Measurements from ENCODE around the gene ZBTB42. TPM values are rescaled to one million over a fixed set of nuclear protein-coding genes. Genes with fewer than 3 reads are reported as not detected.

ZBTB42 gene
- total RNA-seq, 1 donor from 2014 or later, result 3.1 TPM

GRCh38 chr14:104793703-104793959 is 7.3 kb upstream of the ZBTB42 start:
- peak overlapping the region; percentile 85 for H3K27ac Mint-ChIP-seq (ENCODE audit: unreplicated experiment)
- no peaks in the 10 kb centered on the region for H3K27me3 Mint-ChIP-seq (ENCODE audit: unreplicated experiment)
- H3K4me3 Mint-ChIP-seq (ENCODE audit: unreplicated experiment), result peak overlapping the region; percentile 89
- H3K4me1 Mint-ChIP-seq (ENCODE audit: unreplicated experiment), result peaks cover 38% of the 10 kb centered on the region
- H3K36me3 Mint-ChIP-seq (ENCODE audit: unreplicated experiment), result peaks cover 2% of the 10 kb centered on the region
- DNase-seq (ENCODE audit: extremely low spot score, unreplicated experiment), result no peak
- H3K9me3 Mint-ChIP-seq (ENCODE audit: unreplicated experiment), result no peaks in the 10 kb centered on the region
- TF ChIP-seq CTCF (IDR thresholded peaks at IDR 0.05), result no peak

- Mint-ChIP-seq H3K27me3 (ENCODE audit: unreplicated experiment) (no peaks in the 10 kb centered on the region), H3K4me3 (ENCODE audit: unreplicated experiment) (peak overlapping the region; percentile 89), H3K27ac (ENCODE audit: unreplicated experiment) (peak overlapping the region; percentile 85), H3K9me3 (ENCODE audit: unreplicated experiment) (no peaks in the 10 kb centered on the region), H3K4me1 (ENCODE audit: unreplicated experiment) (peaks cover 38% of the 10 kb centered on the region), H3K36me3 (ENCODE audit: unreplicated experiment) (peaks cover 2% of the 10 kb centered on the region)
- DNase-seq (ENCODE audit: extremely low spot score, unreplicated experiment), result no peak
- no peak for TF ChIP-seq CTCF (IDR thresholded peaks at IDR 0.05)
These were observed 6.8 kb upstream of the ZBTB42 start for GRCh38 chr14:104794099-104794498.

GRCh38 chr14:104794631-104794992 is 6.3 kb upstream of the ZBTB42 start:
- peak overlapping the region; percentile 89 for H3K4me3 Mint-ChIP-seq (ENCODE audit: unreplicated experiment)
- no peak for TF ChIP-seq CTCF (IDR thresholded peaks at IDR 0.05)
- no peaks in the 10 kb centered on the region for H3K27me3 Mint-ChIP-seq (ENCODE audit: unreplicated experiment)
- H3K9me3 Mint-ChIP-seq (ENCODE audit: unreplicated experiment), result no peaks in the 10 kb centered on the region
- H3K27ac Mint-ChIP-seq (ENCODE audit: unreplicated experiment), result peak overlapping the region; percentile 85
- H3K36me3 Mint-ChIP-seq (ENCODE audit: unreplicated experiment), result peaks cover 2% of the 10 kb centered on the region
- peaks cover 38% of the 10 kb centered on the region for H3K4me1 Mint-ChIP-seq (ENCODE audit: unreplicated experiment)
- no peak for DNase-seq (ENCODE audit: extremely low spot score, unreplicated experiment)

- H3K27me3 Mint-ChIP-seq (ENCODE audit: unreplicated experiment), result no peaks in the 10 kb centered on the region
- H3K4me1 Mint-ChIP-seq (ENCODE audit: unreplicated experiment), result peaks cover 42% of the 10 kb centered on the region
- peak within 1 kb of the TSS; percentile 89 for H3K4me3 Mint-ChIP-seq (ENCODE audit: unreplicated experiment)
- DNase-seq (ENCODE audit: extremely low spot score, unreplicated experiment), result no peak
- no peaks in the 10 kb centered on the region for H3K9me3 Mint-ChIP-seq (ENCODE audit: unreplicated experiment)
- H3K27ac Mint-ChIP-seq (ENCODE audit: unreplicated experiment), result peak within 1 kb of the TSS; percentile 85
- TF ChIP-seq CTCF (IDR thresholded peaks at IDR 0.05), result no peak
- peaks cover 2% of the 10 kb centered on the region for H3K36me3 Mint-ChIP-seq (ENCODE audit: unreplicated experiment)
These were observed 5.7 kb upstream of the ZBTB42 start, which contains the start of gene AKT1 for GRCh38 chr14:104794993-104795780. AKT1 (minus strand) TSS chr14:104795748; CDS start chr14:104792643, 3,105 bp downstream.

GRCh38 chr14:104795781-104796686 is 4.9 kb upstream of the ZBTB42 start:
- peak overlapping the region; percentile 67 for H3K27ac Mint-ChIP-seq (ENCODE audit: unreplicated experiment)

More at GRCh38 chr14:104795781-104796686, 4.9 kb upstream of the ZBTB42 start:
- no peaks in the 10 kb centered on the region for H3K9me3 Mint-ChIP-seq (ENCODE audit: unreplicated experiment)
- no peaks in the 10 kb centered on the region for H3K27me3 Mint-ChIP-seq (ENCODE audit: unreplicated experiment)
- no peak for TF ChIP-seq CTCF (IDR thresholded peaks at IDR 0.05)
- H3K4me1 Mint-ChIP-seq (ENCODE audit: unreplicated experiment), result peaks cover 42% of the 10 kb centered on the region
- H3K4me3 Mint-ChIP-seq (ENCODE audit: unreplicated experiment), result peak overlapping the region; percentile 65
- peaks cover 2% of the 10 kb centered on the region for H3K36me3 Mint-ChIP-seq (ENCODE audit: unreplicated experiment)
- DNase-seq (ENCODE audit: extremely low spot score, unreplicated experiment), result no peak
